ENCODE data around the gene PAQR3. TPM values are rescaled to one million over a fixed set of nuclear protein-coding genes. Genes with fewer than 3 reads are reported as not detected.
A peak's percentile ranks its signal among the peaks of the same experiment; 100 is the strongest.

The PAQR3 gene
- total and polyA plus RNA-seq, 2 of the 8 experiments (the other 6 are each of a cell fraction or from before 2014, with no cell fraction given): 28.9 to 35.2 TPM

- TF ChIP-seq CHD7 (IDR thresholded peaks at IDR 0.05; ENCODE audit: insufficient replicate concordance, low read length): no peak
- TF ChIP-seq POU5F1 (IDR thresholded peaks at IDR 0.05; ENCODE audit: low read depth, low read length): no peak
- TF ChIP-seq RAD21 (IDR thresholded peaks at IDR 0.05 in 1 of 2, conservative IDR thresholded peaks at IDR 0.05 in 1 of 2; ENCODE audit: low read depth in 2 of 2, low read length in 2 of 2): peak; percentile 85 to 86
- TF ChIP-seq CTCF (IDR thresholded peaks at IDR 0.05; ENCODE audit: control extremely low read depth in 1 of 3, insufficient read depth in 1 of 3, low read depth in 1 of 3, low read length in 3 of 3): peak; percentile 9 to 78 (median 69)
These were observed 14.8 kb upstream of the PAQR3 start (continued) for GRCh38 chr4:78953769-78954666.

Data from H1 (cell line).